Esophagus squamous epithelium (tissue), 4 donors: ENCODE data around the gene TCF12.

ENCODE experiments used
- CTCF ChIP-seq, 6 experiments: fragments of 450-650 bp in 4 of 6; fragments of 200-600 bp in 2 of 6; sonication (generic) in 2 of 6; IDR thresholded peaks; one replicate each; pipeline ENCODE4 v1.5.1; 2016 to 2019; ENCODE audit warnings: antibody characterized with exemption in 6 of 6, mild to moderate bottlenecking in 4 of 6, moderate library complexity in 4 of 6
- POLR2A ChIP-seq, 4 donors: fragments of 450-650 bp; IDR thresholded peaks; one replicate each; pipeline ENCODE4 v1.6.1; 2017; ENCODE audit warnings: antibody characterized with exemption in 4 of 4, mild to moderate bottlenecking in 4 of 4, moderate library complexity in 3 of 4

GRCh38 chr15:57298843-57299550 lies 380.6 kb downstream of the TCF12 start:
- TF ChIP-seq CTCF (IDR thresholded peaks at IDR 0.05) (no peak), POLR2A (IDR thresholded peaks at IDR 0.05) (no peak)
